HG03342 (cell line): Measurements from ENCODE around the gene PANK2.
"Not testable (repeated sequence)": the region's sequence is repeated elsewhere in the genome, so short reads cannot be mapped to it uniquely, and the experiment has no call there.

Experiments
- ATAC-seq: cut with Tn5 transposase; IDR thresholded peaks from one replicate; pipeline ENCODE4 v1.9.1; 2021; ENCODE audit warnings: mild to moderate bottlenecking, moderate library complexity; ENCODE audit not compliant: unreplicated experiment

PANK2 gene

GRCh38 chr20:3869839-3870634 is 19.1 kb upstream of the PANK2 start:
- ATAC-seq, result no peak

- ATAC-seq, result no peak
Observed at GRCh38 chr20:3871550-3872265, 17.5 kb upstream of the PANK2 start.

- no peak for ATAC-seq
Observed at GRCh38 chr20:3873507-3873906, 15.7 kb upstream of the PANK2 start.

GRCh38 chr20:3874194-3874844 is 14.9 kb upstream of the PANK2 start:
- ATAC-seq, result no peak

- ATAC-seq, result no peak
Observed at GRCh38 chr20:3875378-3875974, 13.7 kb upstream of the PANK2 start.

- ATAC-seq, result no peak
Observed at GRCh38 chr20:3876000-3876399, 13.2 kb upstream of the PANK2 start.

- ATAC-seq, result no peak
Observed at GRCh38 chr20:3876676-3877075, 12.5 kb upstream of the PANK2 start.

GRCh38 chr20:3878921-3879274 is 10.3 kb upstream of the PANK2 start:
- ATAC-seq, result not testable (repeated sequence)

GRCh38 chr20:3885715-3886114 is 3.5 kb upstream of the PANK2 start:
- no peak for ATAC-seq

- no peak for ATAC-seq
Observed at GRCh38 chr20:3887876-3888620, 1.1 kb upstream of the PANK2 start.

GRCh38 chr20:3889489-3890397 is 556 bp downstream of the PANK2 start:
- ATAC-seq, result peak; percentile 7

- no peak for ATAC-seq
Observed at GRCh38 chr20:3890398-3890751, 1.2 kb downstream of the PANK2 start.

GRCh38 chr20:3890999-3891929 is 2.1 kb downstream of the PANK2 start:
- ATAC-seq, result no peak

- ATAC-seq, result no peak
Observed at GRCh38 chr20:3894796-3895195, 5.6 kb downstream of the PANK2 start.

GRCh38 chr20:3896302-3896701 is 7.1 kb downstream of the PANK2 start:
- no peak for ATAC-seq

- ATAC-seq, result no peak
Observed at GRCh38 chr20:3896853-3897583, 7.8 kb downstream of the PANK2 start.

GRCh38 chr20:3898181-3898580 is 9.0 kb downstream of the PANK2 start:
- ATAC-seq, result not testable (repeated sequence)

GRCh38 chr20:3898639-3899038 is 9.5 kb downstream of the PANK2 start:
- ATAC-seq, result no peak
